ENCODE measurements around the gene GFPT2. TPM values are rescaled to one million over a fixed set of nuclear protein-coding genes. Genes with fewer than 3 reads are reported as not detected.

GFPT2 gene
- total RNA-seq, 4 donors from 2014 or later: 8.2 to 26.6 (median 11.1) TPM

DNA sequence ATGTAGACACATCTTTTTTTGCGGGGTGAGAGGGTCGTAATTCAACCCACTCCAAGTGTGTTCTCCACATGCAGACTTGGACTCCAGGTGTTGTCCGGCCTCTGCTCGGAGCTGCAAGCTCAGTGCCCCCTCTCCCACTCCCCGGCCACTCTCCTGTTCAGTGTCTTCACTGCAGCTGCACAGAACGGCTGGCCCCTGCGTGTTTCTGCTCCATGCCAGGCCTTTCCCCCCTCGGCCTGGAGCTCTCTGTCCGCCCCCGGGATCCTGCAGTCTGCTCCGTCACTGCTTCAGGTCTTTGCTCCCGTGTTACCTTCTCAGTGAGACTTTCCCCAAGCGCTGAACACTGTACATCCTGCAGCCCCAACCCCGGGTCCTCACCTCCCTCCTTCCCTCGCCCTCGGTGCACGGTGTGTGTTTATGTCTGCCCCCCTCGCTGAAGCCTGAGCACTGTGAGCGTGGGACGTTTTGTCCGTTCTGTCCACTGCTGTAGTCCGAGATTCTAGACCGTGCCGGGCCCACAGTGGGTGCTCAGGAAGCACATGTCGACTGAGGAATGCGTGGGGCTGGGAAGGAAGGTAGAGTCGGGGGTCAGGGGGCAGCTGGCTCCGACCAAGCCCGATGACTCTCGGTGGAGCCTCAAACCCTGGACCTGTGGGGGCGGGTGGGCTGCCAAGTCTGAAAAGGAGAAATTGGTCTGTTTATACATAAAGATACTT, 26.4 kb upstream of the GFPT2 start:
- Histone ChIP-seq H3K9me3 (no peaks in the 10 kb centered on the region), H3K36me3 (no peaks in the 10 kb centered on the region), H3K4me3 (replicated peaks in 1 of 3) (no peak overlapping the region), H3K27me3 (no peaks in the 10 kb centered on the region), H3K27ac (no peak overlapping the region), H3K4me1 (peaks cover 0 to 12% of the 10 kb centered on the region in 2 donors)
- TF ChIP-seq POLR2A (IDR thresholded peaks at IDR 0.05): no peak
- TF ChIP-seq, protein P1, sequence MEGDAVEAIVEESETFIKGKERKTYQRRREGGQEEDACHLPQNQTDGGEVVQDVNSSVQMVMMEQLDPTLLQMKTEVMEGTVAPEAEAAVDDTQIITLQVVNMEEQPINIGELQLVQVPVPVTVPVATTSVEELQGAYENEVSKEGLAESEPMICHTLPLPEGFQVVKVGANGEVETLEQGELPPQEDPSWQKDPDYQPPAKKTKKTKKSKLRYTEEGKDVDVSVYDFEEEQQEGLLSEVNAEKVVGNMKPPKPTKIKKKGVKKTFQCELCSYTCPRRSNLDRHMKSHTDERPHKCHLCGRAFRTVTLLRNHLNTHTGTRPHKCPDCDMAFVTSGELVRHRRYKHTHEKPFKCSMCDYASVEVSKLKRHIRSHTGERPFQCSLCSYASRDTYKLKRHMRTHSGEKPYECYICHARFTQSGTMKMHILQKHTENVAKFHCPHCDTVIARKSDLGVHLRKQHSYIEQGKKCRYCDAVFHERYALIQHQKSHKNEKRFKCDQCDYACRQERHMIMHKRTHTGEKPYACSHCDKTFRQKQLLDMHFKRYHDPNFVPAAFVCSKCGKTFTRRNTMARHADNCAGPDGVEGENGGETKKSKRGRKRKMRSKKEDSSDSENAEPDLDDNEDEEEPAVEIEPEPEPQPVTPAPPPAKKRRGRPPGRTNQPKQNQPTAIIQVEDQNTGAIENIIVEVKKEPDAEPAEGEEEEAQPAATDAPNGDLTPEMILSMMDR (IDR thresholded peaks at IDR 0.05): no peak
- WGBS, 2 donors: 83 to 88% methylated on average over 31 of the region's 31 CpGs
- no peak for DNase-seq
- intact Hi-C loops (cut with DNase I): no loop called here

DNA sequence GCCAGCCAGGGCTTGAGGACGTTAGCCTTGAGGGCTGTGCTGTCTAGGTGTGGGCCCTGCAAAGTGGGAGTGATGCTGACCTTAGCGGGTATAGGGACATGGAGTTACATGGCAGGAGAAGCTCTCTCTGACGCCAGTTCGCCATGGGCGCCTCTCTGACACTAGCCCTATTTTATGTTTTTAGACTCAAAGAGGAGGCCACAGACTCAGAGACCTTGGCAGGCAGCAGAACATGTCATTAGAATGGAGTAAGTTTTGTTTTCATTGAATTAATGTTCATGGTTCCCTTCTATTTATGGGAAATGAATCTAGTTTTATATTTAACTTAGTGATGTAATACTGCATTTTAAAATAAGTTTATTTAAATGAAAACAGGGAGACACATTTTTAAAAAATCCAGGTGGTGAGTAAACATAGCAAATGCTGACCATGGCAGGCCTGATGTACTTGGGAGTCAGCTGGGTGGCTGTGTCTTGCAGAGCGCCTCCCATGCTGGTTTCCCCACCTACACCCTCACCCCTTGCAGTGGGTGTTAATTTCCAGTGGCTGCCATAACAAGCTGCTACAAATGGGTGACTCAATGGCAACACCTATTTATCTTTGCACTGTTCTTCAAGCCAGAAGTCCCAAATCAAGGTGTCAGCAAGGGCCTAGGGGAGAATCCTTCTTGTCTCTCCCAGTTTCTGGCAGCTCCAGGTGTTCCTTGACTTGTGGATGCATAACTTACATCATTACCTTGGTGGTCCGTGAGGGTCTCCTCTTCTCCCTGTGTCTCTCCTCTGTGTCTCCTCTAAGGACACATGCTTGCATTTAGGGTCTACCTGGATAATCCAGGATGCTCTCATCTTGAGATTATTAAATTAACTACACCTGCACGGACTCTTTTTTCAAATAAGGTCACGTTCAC, 25.6 kb upstream of the GFPT2 start:
- no peak for DNase-seq
- Histone ChIP-seq H3K4me3 (replicated peaks in 1 of 3) (no peak overlapping the region), H3K4me1 (peaks cover 0 to 12% of the 10 kb centered on the region in 2 donors), H3K36me3 (no peaks in the 10 kb centered on the region), H3K9me3 (no peaks in the 10 kb centered on the region), H3K27me3 (no peaks in the 10 kb centered on the region), H3K27ac (no peak overlapping the region)
- intact Hi-C loops (cut with DNase I): no loop called here
- 94% methylated on average over 9 of the region's 9 CpGs for WGBS, 2 donors
- TF ChIP-seq POLR2A (IDR thresholded peaks at IDR 0.05): no peak
- TF ChIP-seq, protein P1 (IDR thresholded peaks at IDR 0.05): no peak

- intact Hi-C loops (cut with DNase I): no loop called here
- H3K36me3 ChIP-seq: no peaks in the 10 kb centered on the region
- no peaks in the 10 kb centered on the region for H3K27me3 ChIP-seq
- no peak for DNase-seq
- no peak overlapping the region for H3K27ac ChIP-seq
- WGBS, 2 donors: 81 to 89% methylated on average over 13 of the region's 13 CpGs
- peaks cover 0 to 12% of the 10 kb centered on the region in 2 donors for H3K4me1 ChIP-seq
- TF ChIP-seq, protein P1 (IDR thresholded peaks at IDR 0.05): no peak
- TF ChIP-seq POLR2A (IDR thresholded peaks at IDR 0.05): no peak
- no peak overlapping the region for H3K4me3 ChIP-seq (replicated peaks in 1 of 3)
- H3K9me3 ChIP-seq: no peaks in the 10 kb centered on the region
Observed at GRCh38 chr5:180377556-180378197, 24.5 kb upstream of the GFPT2 start.

DNA sequence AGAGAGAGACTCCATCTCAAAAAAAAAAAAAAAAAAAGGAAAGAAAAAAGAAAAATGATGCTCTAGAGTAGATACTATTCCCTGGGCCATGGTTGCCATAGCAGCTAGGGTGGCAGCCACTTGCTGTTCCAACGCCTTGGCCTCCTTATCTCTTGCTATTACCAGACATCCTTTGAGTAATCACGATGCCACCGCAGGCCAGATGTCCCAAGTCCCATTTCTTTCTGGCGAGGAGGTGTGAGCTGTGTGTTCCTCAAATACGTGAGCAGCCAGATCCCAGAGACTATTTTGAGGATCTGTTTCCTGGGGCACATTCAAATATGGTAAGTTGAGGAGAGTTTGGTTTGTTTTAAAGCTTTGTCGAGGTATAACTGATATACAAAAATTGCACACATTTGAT, 23.4 kb upstream of the GFPT2 start:
- H3K27ac ChIP-seq: no peak overlapping the region
- no peaks in the 10 kb centered on the region for H3K9me3 ChIP-seq
- WGBS, 2 donors: 85 to 86% methylated on average over 6 of the region's 6 CpGs
- DNase-seq: no peak
- H3K4me3 ChIP-seq (replicated peaks in 1 of 3): no peak overlapping the region
- TF ChIP-seq, protein P1 (IDR thresholded peaks at IDR 0.05): no peak
- no peak for TF ChIP-seq POLR2A (IDR thresholded peaks at IDR 0.05)
- H3K27me3 ChIP-seq: no peaks in the 10 kb centered on the region
- no peaks in the 10 kb centered on the region for H3K36me3 ChIP-seq
- peaks cover 0 to 3% of the 10 kb centered on the region in 2 donors for H3K4me1 ChIP-seq
- intact Hi-C loops (cut with DNase I): no loop called here
